Osteoblast (primary cell): ENCODE measurements around the gene ALOXE3. TPM values are rescaled to one million over a fixed set of nuclear protein-coding genes. Genes with fewer than 3 reads are reported as not detected.
A peak's percentile ranks its signal among the peaks of the same experiment; 100 is the strongest.
"Not testable (repeated sequence)": the region's sequence is repeated elsewhere in the genome, so short reads cannot be mapped to it uniquely, and the experiment has no call there.

Source experiments
- DNase-seq: peaks from one replicate; pipeline ENCODE4 v3.0.0; 2011; ENCODE audit warnings: low spot score, mixed read lengths; ENCODE audit not compliant: insufficient read length; ENCODE audit errors: missing footprints
- H2AFZ ChIP-seq: 2 replicates; pipeline ENCODE4 v1.6.0; 2011; ENCODE audit warnings: mild to moderate bottlenecking, low read length
- H3K27ac ChIP-seq: 2 replicates; pipeline ENCODE4 v1.5.1; 2011; ENCODE audit warnings: mild to moderate bottlenecking, low read depth, low read length, moderate library complexity
- H3K27me3 ChIP-seq: 2 replicates; pipeline ENCODE4 v1.6.0; 2012; ENCODE audit warnings: mild to moderate bottlenecking, control low read depth, inconsistent platforms, low read length, moderate library complexity; ENCODE audit not compliant: insufficient read depth
- H3K36me3 ChIP-seq: 2 replicates; pipeline ENCODE4 v1.5.1; 2011; ENCODE audit warnings: mild to moderate bottlenecking, low read length, control low read depth, moderate library complexity; ENCODE audit not compliant: insufficient read depth
- H3K4me1 ChIP-seq: 2 replicates; pipeline ENCODE4 v1.5.1; 2011; ENCODE audit warnings: mild to moderate bottlenecking, low read length, control low read depth, moderate library complexity; ENCODE audit not compliant: insufficient read depth
- H3K4me2 ChIP-seq: 2 replicates; pipeline ENCODE4 v1.6.0; 2011; ENCODE audit warnings: mild to moderate bottlenecking, low read length; ENCODE audit not compliant: insufficient read depth
- H3K4me3 ChIP-seq: fragments of 200-600 bp; sonication (generic); 3 replicates; pipeline ENCODE4 v1.5.1; 2012; ENCODE audit warnings: mild to moderate bottlenecking, low read length, inconsistent platforms; ENCODE audit not compliant: insufficient read depth
- H3K79me2 ChIP-seq: 2 replicates; pipeline ENCODE4 v1.6.0; 2012; ENCODE audit warnings: mild to moderate bottlenecking, low read length, control low read depth, inconsistent platforms; ENCODE audit not compliant: insufficient read depth
- H3K9me3 ChIP-seq: 2 replicates; pipeline ENCODE4 v1.5.1; 2011; ENCODE audit warnings: low read depth, low read length, control low read depth
- H4K20me1 ChIP-seq: 2 replicates; pipeline ENCODE4 v1.6.0; 2012; ENCODE audit warnings: mild to moderate bottlenecking, low read length, control low read depth; ENCODE audit not compliant: insufficient read depth
- total RNA-seq: library from RNA; depleted of rRNA; stranded (reverse); fragments of >200 nt; gene quantifications from 2 replicates; pipeline ENCODE4 v1.2.3, GENCODE V29; 2012
- TF ChIP-seq, protein P1 (sequence below): IDR thresholded peaks from 2 replicates; pipeline ENCODE4 v1.5.1; 2011; ENCODE audit warnings: mild to moderate bottlenecking, low read depth, low read length, moderate library complexity; ENCODE audit errors: extremely low read depth

The ALOXE3 gene
- total RNA-seq, 1 donor: not detected

DNA sequence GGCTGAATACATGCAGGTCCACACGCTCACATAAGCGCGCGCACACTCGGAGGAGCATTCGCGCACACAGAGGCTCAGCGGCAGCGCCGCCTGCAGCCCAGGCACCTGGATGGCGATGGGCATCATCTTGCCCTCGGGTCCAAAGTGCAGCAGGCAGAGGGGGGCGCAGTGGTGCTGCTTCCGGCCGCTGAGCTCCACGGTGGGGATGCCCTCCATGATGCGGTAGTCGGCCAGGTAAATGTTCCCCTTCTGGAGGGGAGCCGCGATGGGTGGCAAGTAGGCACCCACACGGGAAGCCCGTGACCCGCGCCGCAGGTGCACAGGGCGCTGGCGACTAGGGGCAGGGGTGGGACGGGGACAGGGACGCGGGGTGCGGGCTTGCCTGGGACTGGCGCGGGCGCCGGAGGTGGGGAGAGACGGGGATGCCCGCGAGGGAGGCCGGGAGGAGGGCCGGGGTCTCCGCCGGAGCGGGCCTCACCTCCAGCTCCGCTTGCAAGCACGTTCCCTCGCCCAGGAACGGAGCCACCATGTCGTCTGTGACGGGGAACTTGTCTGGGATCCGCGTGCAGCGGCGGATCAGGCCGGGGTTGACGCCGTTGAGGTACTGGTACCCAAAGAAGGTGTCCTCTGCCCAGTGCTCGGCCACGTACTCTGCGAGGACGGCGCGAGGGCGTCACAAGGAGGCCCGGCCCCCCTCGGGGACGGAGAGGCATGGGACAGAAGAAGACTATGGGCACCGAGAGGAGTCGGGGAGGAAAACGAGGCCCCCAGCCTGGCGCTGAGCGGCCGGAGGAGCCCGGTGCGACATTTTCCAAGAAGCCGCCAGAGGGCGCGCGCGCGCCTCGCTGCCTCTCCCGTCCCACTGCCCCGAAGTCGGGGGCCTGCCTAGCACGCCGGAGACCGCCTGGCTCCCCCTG lies 38.8 kb downstream of the ALOXE3 start:
- Histone ChIP-seq H3K4me2 (peak overlapping the region; percentile 87), H3K27me3 (peaks cover 57% of the 10 kb centered on the region), H3K27ac (no peak overlapping the region), H3K79me2 (no peaks in the 10 kb centered on the region), H3K4me3 (peak overlapping the region; percentile 61), H3K36me3 (no peaks in the 10 kb centered on the region), H3K9me3 (no peaks in the 10 kb centered on the region), H3K4me1 (peaks cover 2% of the 10 kb centered on the region), H2AFZ (peak overlapping the region; percentile 91), H4K20me1 (no peaks in the 10 kb centered on the region)
- TF ChIP-seq, protein P1, sequence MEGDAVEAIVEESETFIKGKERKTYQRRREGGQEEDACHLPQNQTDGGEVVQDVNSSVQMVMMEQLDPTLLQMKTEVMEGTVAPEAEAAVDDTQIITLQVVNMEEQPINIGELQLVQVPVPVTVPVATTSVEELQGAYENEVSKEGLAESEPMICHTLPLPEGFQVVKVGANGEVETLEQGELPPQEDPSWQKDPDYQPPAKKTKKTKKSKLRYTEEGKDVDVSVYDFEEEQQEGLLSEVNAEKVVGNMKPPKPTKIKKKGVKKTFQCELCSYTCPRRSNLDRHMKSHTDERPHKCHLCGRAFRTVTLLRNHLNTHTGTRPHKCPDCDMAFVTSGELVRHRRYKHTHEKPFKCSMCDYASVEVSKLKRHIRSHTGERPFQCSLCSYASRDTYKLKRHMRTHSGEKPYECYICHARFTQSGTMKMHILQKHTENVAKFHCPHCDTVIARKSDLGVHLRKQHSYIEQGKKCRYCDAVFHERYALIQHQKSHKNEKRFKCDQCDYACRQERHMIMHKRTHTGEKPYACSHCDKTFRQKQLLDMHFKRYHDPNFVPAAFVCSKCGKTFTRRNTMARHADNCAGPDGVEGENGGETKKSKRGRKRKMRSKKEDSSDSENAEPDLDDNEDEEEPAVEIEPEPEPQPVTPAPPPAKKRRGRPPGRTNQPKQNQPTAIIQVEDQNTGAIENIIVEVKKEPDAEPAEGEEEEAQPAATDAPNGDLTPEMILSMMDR: peak; percentile 71
- DNase-seq: peak; percentile 98

DNA sequence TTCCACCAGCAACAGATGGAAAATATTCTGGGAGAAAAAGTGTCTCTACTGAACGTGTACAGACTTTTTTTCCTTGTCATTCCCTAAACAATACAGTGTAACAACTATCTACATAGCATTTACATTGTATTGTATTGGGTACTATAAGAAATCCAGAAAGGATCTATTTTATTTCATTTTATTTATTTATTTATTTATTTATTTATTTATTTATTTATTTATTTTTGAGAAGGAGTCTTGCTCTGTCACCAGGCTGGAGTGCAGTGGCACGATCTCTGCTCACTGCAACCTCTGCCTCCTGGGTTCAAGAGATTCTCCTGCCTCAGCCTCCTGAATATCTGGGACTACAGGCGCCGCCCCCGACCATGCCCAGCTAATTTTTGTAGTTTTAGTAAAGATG lies 40.4 kb downstream of the ALOXE3 start:
- not testable (repeated sequence) for H3K36me3 ChIP-seq, H4K20me1 ChIP-seq, H3K9me3 ChIP-seq, H3K4me3 ChIP-seq, H3K4me1 ChIP-seq, H3K27ac ChIP-seq, H3K79me2 ChIP-seq, DNase-seq, H3K4me2 ChIP-seq, H2AFZ ChIP-seq
- H3K27me3 ChIP-seq: peaks cover 65% of the 10 kb centered on the region

DNA sequence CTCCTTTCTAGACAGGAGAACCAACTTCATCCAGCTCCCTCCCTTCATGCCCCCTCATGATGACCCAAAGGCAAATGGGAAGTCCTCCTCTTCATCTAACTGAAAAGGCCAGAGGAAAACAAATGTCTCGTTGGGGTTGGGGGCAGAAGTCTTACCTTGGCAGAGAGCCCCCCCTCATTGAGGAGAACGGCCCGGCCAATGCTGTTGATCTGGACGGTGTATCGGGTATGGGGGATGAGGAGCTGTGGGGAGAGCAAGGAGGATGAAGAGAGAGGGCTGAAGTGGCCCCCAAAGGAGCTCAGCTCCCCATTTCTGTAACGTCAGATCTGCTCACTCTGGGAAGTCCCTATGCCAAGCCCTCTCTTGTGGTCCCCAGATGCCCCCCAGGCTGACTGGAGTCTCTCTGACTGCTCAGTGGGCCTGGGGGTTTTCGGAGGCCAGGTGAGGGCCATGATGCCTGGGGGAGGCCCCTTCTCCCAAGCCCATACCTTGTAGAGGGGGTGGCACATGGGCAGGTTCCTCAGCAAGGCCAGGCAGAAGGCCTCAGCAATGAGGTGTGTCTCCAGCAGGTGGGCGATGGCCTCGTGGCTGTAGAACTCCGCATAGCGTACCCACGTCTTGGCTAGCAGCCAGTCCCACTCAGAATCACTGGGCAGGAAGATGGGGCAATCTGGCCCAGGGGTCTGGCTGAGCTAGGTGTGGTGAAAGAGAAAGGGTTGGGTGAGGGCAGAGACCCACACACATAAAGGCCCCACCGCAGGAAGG lies 41.6 kb downstream of the ALOXE3 start:
- TF ChIP-seq, protein P1: no peak
- Histone ChIP-seq H2AFZ (no peak overlapping the region), H3K36me3 (no peaks in the 10 kb centered on the region), H4K20me1 (no peaks in the 10 kb centered on the region), H3K4me2 (no peak overlapping the region), H3K79me2 (no peaks in the 10 kb centered on the region), H3K4me1 (peaks cover 2% of the 10 kb centered on the region), H3K27me3 (peaks cover 71% of the 10 kb centered on the region), H3K4me3 (no peak overlapping the region), H3K9me3 (no peaks in the 10 kb centered on the region), H3K27ac (no peak overlapping the region)
- no peak for DNase-seq

DNA sequence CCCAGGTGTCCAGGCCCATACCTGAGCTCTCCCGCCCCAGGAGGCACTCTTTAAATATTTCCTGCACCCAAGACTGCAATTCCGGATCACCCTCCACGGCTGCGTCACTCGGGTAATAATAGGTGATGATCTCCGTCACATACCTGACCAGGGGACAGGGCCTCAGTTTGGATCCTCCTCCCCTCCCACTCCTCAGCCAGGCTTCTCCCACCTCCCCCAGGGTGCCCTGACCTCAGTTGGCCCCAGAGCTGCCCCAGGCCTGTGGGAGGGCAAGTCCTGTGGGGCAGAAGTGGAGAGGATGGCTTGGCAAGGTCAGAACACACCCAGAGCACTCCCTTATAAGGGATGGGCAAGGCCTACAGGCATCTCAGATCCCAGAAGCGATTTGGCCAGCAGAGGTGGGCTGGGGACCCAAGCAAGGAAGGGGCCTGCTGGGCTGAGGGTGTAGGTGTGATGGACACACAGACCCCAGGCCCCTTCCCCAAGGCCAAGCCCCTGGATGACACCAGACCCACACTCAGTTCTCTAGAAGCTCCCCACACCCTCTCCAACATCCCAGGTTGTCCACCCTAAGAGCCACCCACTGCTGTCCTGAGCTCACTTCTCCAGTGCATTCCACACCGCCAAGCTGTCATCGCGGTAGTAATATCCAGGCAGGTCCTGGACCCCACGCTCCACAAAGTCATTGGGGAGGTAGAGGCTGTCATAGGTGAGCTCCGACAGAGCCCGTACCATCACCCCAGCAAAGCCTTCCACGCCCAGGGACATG lies 42.6 kb downstream of the ALOXE3 start:
- H3K36me3 ChIP-seq: no peaks in the 10 kb centered on the region
- H3K4me3 ChIP-seq: no peak overlapping the region
- H3K79me2 ChIP-seq: no peaks in the 10 kb centered on the region
- H3K9me3 ChIP-seq: no peaks in the 10 kb centered on the region
- H3K4me2 ChIP-seq: no peak overlapping the region
- DNase-seq: peak; percentile 65
- H2AFZ ChIP-seq: no peak overlapping the region
- peaks cover 2% of the 10 kb centered on the region for H3K4me1 ChIP-seq
- no peaks in the 10 kb centered on the region for H4K20me1 ChIP-seq
- peaks cover 75% of the 10 kb centered on the region for H3K27me3 ChIP-seq
- TF ChIP-seq, protein P1: no peak
- no peak overlapping the region for H3K27ac ChIP-seq
